Placental pericyte (primary cell): ENCODE measurements around the gene DENND11. TPM values are rescaled to one million over a fixed set of nuclear protein-coding genes. Genes with fewer than 3 reads are reported as not detected.

Source experiments
- small RNA-seq: library from RNA; depleted of rRNA; stranded (forward); fragments of <200 nt; gene quantifications from one replicate; pipeline ENCODE3, GENCODE V24; 2012; ENCODE audit warnings: low replicate concordance
- total RNA-seq: library from RNA; depleted of rRNA; stranded (reverse); fragments of >200 nt; gene quantifications from 2 replicates; pipeline ENCODE4 v1.2.3, GENCODE V29; 2012

Gene DENND11, protein sequence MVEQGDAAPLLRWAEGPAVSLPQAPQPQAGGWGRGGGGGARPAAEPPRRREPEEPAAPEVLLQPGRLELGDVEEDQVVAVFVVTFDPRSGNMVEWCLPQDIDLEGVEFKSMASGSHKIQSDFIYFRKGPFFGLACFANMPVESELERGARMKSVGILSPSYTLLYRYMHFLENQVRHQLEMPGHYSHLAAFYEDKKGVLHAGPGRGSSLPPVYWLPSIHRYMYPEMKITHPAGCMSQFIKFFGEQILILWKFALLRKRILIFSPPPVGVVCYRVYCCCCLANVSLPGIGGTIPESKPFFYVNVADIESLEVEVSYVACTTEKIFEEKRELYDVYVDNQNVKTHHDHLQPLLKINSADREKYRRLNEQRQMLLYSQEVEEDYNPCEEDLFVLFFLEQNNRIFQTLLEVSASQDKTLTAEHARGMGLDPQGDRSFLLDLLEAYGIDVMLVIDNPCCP
- total RNA-seq, result 3.4 and 4.2 TPM in 2 replicates

GRCh38 chr7:141702047-141702567, at the start of gene DENND11:
TSS of gene DENND11 (minus strand) at chr7:141702166. CDS start at chr7:141702153, 13 bp downstream.

DNA sequence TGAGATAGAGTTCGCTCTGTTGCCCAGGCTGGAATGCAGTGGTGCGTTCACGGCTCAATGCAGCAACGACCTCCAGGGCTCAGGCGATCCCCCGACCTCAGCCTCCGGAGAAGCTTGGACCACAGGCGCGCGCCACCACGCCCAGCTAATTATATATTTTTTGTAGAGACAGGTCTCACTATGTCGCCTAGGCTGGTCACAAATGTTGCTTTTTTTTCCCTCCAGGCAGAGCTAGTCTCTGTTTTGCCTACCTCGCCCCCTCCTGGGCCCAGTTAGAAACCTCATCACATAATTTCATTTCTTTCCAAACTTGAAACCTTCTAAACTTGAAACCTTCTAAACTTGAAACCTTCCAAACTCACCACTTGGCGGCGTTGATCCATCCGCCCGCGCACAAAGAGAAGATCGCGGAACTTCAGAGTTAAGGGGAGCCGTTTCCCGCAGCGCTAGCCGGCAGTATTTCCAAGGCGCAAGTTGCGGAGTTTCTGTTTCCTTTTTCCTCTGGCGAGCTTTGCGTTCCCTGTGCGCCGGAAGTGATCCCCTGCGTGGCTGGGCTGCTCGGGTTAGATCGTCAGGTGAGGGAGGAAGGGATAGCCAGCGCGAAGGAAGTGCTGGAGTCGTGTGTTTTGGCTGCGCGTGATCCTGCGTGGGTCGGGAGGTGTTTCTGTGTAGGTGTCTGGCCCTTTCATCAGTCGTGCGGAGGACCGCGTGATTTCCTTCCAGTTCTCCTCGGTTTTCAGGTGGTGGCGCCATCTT, 36.0 kb upstream of the DENND11 start, which contains the start of gene SSBP1:
Gene SSBP1 (plus strand): TSS at position 523 of the 756 bp plus-strand sequence. CDS start 809 bp downstream, outside the sequence.

GRCh38 chr7:141708351-141708750, 6.4 kb upstream of the DENND11 start, which contains the start of gene WEE2:
TSS of gene WEE2 (plus strand) at chr7:141708353. CDS start at chr7:141708759, 406 bp downstream.

Small RNA genes within 50 kb of the gene (small RNA-seq; reads per million reads assigned to genes)
- gene RNU1-82P, result not detected

Other genes with a start within 250 kb of the DENND11 start
- gene AGK, start 150.8 kb downstream of the DENND11 start, total RNA-seq, result 22.1 and 34.6 TPM in 2 replicates
- not detected in 2 replicates for gene WEE2, start 6.2 kb upstream of the DENND11 start, total RNA-seq
- 105 and 114 TPM in 2 replicates for gene SSBP1, start 36.2 kb upstream of the DENND11 start, total RNA-seq
- 0.72 and 2.0 TPM in 2 replicates for gene TAS2R3, start 61.9 kb upstream of the DENND11 start, total RNA-seq
- 0.86 and 0.88 TPM in 2 replicates for gene TAS2R4, start 74.5 kb upstream of the DENND11 start, total RNA-seq
- gene TAS2R5, start 88.1 kb upstream of the DENND11 start, total RNA-seq, result 0.57 and 0.66 TPM in 2 replicates
- not detected in 2 replicates for gene PRSS37, start 139.3 kb upstream of the DENND11 start, total RNA-seq
- not detected in 2 replicates for gene OR9A4, start 214.2 kb upstream of the DENND11 start, total RNA-seq
- not detected in 2 replicates for gene CLEC5A, start 244.8 kb upstream of the DENND11 start, total RNA-seq